WTC11 (cell line): ENCODE data around the gene ARIH2. TPM values are rescaled to one million over a fixed set of nuclear protein-coding genes. Genes with fewer than 3 reads are reported as not detected.

Experiments
- ATAC-seq: fragments of 200-7000 bp; cut with Tn5 transposase; 2 replicates; pipeline ENCODE4 v1.10.0; 2021; ENCODE audit warnings: mild to moderate bottlenecking, moderate library complexity
- CTCF ChIA-PET: fragments of 300-600 bp; sonication (Branson Sonifier 250); formaldehyde crosslinking; loops from one replicate; lab custom pipeline; 2021; ENCODE audit warnings: antibody characterized with exemption; lab: Charles Lee
- POLR2A ChIA-PET: fragments of 350-600 bp; sonication (Branson Sonifier 250); formaldehyde crosslinking; loops from one replicate; lab custom pipeline; 2021; ENCODE audit warnings: antibody characterized with exemption; lab: Charles Lee
- DNase-seq: peaks from one replicate; pipeline ENCODE4 v3.0.0; 2021; ENCODE audit warnings: low spot score
- H3K27ac Mint-ChIP-seq: 2 replicates; pipeline ENCODE4 v1.8.0; 2021; ENCODE audit warnings: mixed read lengths
- H3K27me3 Mint-ChIP-seq: 2 replicates; pipeline ENCODE4 v1.8.0; 2021; ENCODE audit warnings: low read depth, mild to moderate bottlenecking, moderate library complexity, mixed read lengths
- H3K36me3 Mint-ChIP-seq: 2 replicates; pipeline ENCODE4 v1.8.0; 2021; ENCODE audit warnings: mixed read lengths
- H3K4me1 Mint-ChIP-seq: 2 replicates; pipeline ENCODE4 v1.8.0; 2022; ENCODE audit warnings: mixed read lengths
- H3K4me3 Mint-ChIP-seq: 2 replicates; pipeline ENCODE4 v1.8.0; 2021; ENCODE audit warnings: mild to moderate bottlenecking, moderate library complexity, mixed read lengths
- H3K9me3 Mint-ChIP-seq: 2 replicates; pipeline ENCODE4 v1.8.0; 2021; ENCODE audit warnings: mixed read lengths
- ATF1 ChIP-seq: sonication (generic); formaldehyde crosslinking; IDR thresholded peaks from 2 replicates; pipeline ENCODE4 v1.8.1; 2023; ENCODE audit warnings: mild to moderate bottlenecking, moderate library complexity, missing genetic modification reagents
- ETV6 ChIP-seq: sonication (generic); formaldehyde crosslinking; IDR thresholded peaks from 2 replicates; pipeline ENCODE4 v1.8.1; 2022; ENCODE audit warnings: mild to moderate bottlenecking, missing genetic modification reagents
- FOXK1 ChIP-seq: sonication (generic); formaldehyde crosslinking; IDR thresholded peaks from 2 replicates; pipeline ENCODE4 v1.8.0; 2022; ENCODE audit warnings: mild to moderate bottlenecking, moderate library complexity, missing genetic modification reagents
- FOXP1 ChIP-seq: sonication (generic); formaldehyde crosslinking; IDR thresholded peaks from 2 replicates; pipeline ENCODE4 v1.8.0; 2022; ENCODE audit warnings: missing genetic modification reagents, mild to moderate bottlenecking, moderate library complexity, borderline replicate concordance
- GABPB1 ChIP-seq: sonication (generic); formaldehyde crosslinking; IDR thresholded peaks from 2 replicates; pipeline ENCODE4 v1.8.1; 2023; ENCODE audit warnings: mild to moderate bottlenecking, missing genetic modification reagents
- IRF2 ChIP-seq: sonication (generic); formaldehyde crosslinking; IDR thresholded peaks from 2 replicates; pipeline ENCODE4 v1.8.0; 2022; ENCODE audit warnings: low read depth, missing genetic modification reagents, borderline replicate concordance
- NFATC4 ChIP-seq: fragments of 250-450 bp; sonication (Bioruptor Pico); IDR thresholded peaks from 2 replicates; pipeline ENCODE4 v1.9.0; 2021; ENCODE audit warnings: mild to moderate bottlenecking
- NFYB ChIP-seq: sonication (generic); formaldehyde crosslinking; conservative IDR thresholded peaks from 2 replicates; pipeline ENCODE4 v1.8.0; 2022; ENCODE audit warnings: low read depth, missing genetic modification reagents
- NR2C2 ChIP-seq: sonication (generic); formaldehyde crosslinking; IDR thresholded peaks from 2 replicates; pipeline ENCODE4 v1.8.0; 2022; ENCODE audit warnings: mild to moderate bottlenecking, missing genetic modification reagents
- NR3C1 ChIP-seq: sonication (generic); formaldehyde crosslinking; conservative IDR thresholded peaks from 2 replicates; pipeline ENCODE4 v1.8.1; 2023; ENCODE audit warnings: low read depth, mild to moderate bottlenecking, missing genetic modification reagents
- OVOL2 ChIP-seq: fragments of 250-450 bp; sonication (Bioruptor Pico); IDR thresholded peaks from 2 replicates; pipeline ENCODE4 v1.9.0; 2021; ENCODE audit warnings: mild to moderate bottlenecking, borderline replicate concordance
- SMAD3 ChIP-seq: sonication (generic); formaldehyde crosslinking; IDR thresholded peaks from 2 replicates; pipeline ENCODE4 v1.8.0; 2022; ENCODE audit warnings: missing genetic modification reagents, mild to moderate bottlenecking, borderline replicate concordance
- TCF7 ChIP-seq: sonication (generic); formaldehyde crosslinking; IDR thresholded peaks from 2 replicates; pipeline ENCODE4 v1.8.0; 2022; ENCODE audit warnings: mild to moderate bottlenecking, low read depth, missing genetic modification reagents, moderate library complexity
- ZNF219 ChIP-seq: sonication (generic); formaldehyde crosslinking; IDR thresholded peaks from 2 replicates; pipeline ENCODE4 v1.8.0; 2023; ENCODE audit warnings: missing genetic modification reagents, mild to moderate bottlenecking, borderline replicate concordance
- ZNF317 ChIP-seq: sonication (generic); formaldehyde crosslinking; IDR thresholded peaks from 2 replicates; pipeline ENCODE4 v1.8.1; 2023; ENCODE audit warnings: low read depth, mild to moderate bottlenecking, moderate library complexity, missing genetic modification reagents, borderline replicate concordance
- total RNA-seq: library from RNA; stranded (reverse); gene quantifications from 3 replicates; pipeline ENCODE4 v1.2.3, GENCODE V29; 2021
- TF ChIP-seq, protein P1 (sequence below): sonication (generic); formaldehyde crosslinking; IDR thresholded peaks from 2 replicates; pipeline ENCODE4 v1.8.0; 2022; ENCODE audit warnings: mild to moderate bottlenecking, missing genetic modification reagents
- TF ChIP-seq, protein P2 (sequence below): sonication (generic); formaldehyde crosslinking; IDR thresholded peaks from 2 replicates; pipeline ENCODE4 v1.8.0; 2023; ENCODE audit warnings: missing genetic modification reagents, mild to moderate bottlenecking, borderline replicate concordance
- TF ChIP-seq, protein P3 (sequence below): sonication (generic); formaldehyde crosslinking; IDR thresholded peaks from 2 replicates; pipeline ENCODE4 v1.8.0; 2022; ENCODE audit warnings: missing genetic modification reagents
- TF ChIP-seq, protein P4 (sequence below): sonication (generic); formaldehyde crosslinking; IDR thresholded peaks from 2 replicates; pipeline ENCODE4 v1.8.1; 2023; ENCODE audit warnings: mild to moderate bottlenecking, missing genetic modification reagents, borderline replicate concordance
- TF ChIP-seq, protein P5 (sequence below): fragments of 250-450 bp; sonication (Bioruptor Pico); IDR thresholded peaks from 2 replicates; pipeline ENCODE4 v1.9.0; 2021; ENCODE audit warnings: mild to moderate bottlenecking
- TF ChIP-seq, protein P6 (sequence below): fragments of 250-450 bp; sonication (Bioruptor Pico); IDR thresholded peaks from 2 replicates; pipeline ENCODE4 v1.9.0; 2021; ENCODE audit warnings: moderate library complexity, mild to moderate bottlenecking, inconsistent platforms, borderline replicate concordance

Gene ARIH2
- total RNA-seq, 1 experiment from 2014 or later: 134 TPM

DNA sequence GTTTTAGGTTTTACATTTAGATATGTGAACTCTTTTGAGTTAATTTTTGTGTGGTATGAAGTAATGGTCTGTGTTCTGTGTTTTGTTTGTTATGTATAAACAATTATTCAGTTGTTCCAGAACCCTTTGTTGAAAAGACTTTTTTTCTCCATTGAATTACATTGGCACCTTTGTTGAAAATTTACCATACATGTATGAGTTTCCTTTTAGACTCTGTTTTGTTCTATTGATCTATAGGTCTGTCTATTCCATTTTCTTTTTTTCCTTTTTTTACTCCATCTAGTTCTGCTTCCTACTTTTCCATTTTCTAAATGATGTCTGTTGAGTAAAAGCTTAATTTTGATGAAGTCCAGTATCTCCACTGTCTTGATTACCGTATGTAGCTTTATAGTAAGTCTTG lies 31.4 kb downstream of the ARIH2 start (continued):
- TF ChIP-seq, protein P1, sequence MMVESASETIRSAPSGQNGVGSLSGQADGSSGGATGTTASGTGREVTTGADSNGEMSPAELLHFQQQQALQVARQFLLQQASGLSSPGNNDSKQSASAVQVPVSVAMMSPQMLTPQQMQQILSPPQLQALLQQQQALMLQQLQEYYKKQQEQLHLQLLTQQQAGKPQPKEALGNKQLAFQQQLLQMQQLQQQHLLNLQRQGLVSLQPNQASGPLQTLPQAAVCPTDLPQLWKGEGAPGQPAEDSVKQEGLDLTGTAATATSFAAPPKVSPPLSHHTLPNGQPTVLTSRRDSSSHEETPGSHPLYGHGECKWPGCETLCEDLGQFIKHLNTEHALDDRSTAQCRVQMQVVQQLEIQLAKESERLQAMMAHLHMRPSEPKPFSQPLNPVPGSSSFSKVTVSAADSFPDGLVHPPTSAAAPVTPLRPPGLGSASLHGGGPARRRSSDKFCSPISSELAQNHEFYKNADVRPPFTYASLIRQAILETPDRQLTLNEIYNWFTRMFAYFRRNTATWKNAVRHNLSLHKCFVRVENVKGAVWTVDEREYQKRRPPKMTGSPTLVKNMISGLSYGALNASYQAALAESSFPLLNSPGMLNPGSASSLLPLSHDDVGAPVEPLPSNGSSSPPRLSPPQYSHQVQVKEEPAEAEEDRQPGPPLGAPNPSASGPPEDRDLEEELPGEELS (CRISPR knock-in tag): no peak
- no peak for TF ChIP-seq NFATC4 (CRISPR knock-in tag)
- TF ChIP-seq ZNF219 (CRISPR knock-in tag): no peak
- no peak for TF ChIP-seq GABPB1 (CRISPR knock-in tag)
- TF ChIP-seq, protein P2, sequence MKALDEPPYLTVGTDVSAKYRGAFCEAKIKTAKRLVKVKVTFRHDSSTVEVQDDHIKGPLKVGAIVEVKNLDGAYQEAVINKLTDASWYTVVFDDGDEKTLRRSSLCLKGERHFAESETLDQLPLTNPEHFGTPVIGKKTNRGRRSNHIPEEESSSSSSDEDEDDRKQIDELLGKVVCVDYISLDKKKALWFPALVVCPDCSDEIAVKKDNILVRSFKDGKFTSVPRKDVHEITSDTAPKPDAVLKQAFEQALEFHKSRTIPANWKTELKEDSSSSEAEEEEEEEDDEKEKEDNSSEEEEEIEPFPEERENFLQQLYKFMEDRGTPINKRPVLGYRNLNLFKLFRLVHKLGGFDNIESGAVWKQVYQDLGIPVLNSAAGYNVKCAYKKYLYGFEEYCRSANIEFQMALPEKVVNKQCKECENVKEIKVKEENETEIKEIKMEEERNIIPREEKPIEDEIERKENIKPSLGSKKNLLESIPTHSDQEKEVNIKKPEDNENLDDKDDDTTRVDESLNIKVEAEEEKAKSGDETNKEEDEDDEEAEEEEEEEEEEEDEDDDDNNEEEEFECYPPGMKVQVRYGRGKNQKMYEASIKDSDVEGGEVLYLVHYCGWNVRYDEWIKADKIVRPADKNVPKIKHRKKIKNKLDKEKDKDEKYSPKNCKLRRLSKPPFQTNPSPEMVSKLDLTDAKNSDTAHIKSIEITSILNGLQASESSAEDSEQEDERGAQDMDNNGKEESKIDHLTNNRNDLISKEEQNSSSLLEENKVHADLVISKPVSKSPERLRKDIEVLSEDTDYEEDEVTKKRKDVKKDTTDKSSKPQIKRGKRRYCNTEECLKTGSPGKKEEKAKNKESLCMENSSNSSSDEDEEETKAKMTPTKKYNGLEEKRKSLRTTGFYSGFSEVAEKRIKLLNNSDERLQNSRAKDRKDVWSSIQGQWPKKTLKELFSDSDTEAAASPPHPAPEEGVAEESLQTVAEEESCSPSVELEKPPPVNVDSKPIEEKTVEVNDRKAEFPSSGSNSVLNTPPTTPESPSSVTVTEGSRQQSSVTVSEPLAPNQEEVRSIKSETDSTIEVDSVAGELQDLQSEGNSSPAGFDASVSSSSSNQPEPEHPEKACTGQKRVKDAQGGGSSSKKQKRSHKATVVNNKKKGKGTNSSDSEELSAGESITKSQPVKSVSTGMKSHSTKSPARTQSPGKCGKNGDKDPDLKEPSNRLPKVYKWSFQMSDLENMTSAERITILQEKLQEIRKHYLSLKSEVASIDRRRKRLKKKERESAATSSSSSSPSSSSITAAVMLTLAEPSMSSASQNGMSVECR (CRISPR knock-in tag): no peak
- TF ChIP-seq, protein P3, sequence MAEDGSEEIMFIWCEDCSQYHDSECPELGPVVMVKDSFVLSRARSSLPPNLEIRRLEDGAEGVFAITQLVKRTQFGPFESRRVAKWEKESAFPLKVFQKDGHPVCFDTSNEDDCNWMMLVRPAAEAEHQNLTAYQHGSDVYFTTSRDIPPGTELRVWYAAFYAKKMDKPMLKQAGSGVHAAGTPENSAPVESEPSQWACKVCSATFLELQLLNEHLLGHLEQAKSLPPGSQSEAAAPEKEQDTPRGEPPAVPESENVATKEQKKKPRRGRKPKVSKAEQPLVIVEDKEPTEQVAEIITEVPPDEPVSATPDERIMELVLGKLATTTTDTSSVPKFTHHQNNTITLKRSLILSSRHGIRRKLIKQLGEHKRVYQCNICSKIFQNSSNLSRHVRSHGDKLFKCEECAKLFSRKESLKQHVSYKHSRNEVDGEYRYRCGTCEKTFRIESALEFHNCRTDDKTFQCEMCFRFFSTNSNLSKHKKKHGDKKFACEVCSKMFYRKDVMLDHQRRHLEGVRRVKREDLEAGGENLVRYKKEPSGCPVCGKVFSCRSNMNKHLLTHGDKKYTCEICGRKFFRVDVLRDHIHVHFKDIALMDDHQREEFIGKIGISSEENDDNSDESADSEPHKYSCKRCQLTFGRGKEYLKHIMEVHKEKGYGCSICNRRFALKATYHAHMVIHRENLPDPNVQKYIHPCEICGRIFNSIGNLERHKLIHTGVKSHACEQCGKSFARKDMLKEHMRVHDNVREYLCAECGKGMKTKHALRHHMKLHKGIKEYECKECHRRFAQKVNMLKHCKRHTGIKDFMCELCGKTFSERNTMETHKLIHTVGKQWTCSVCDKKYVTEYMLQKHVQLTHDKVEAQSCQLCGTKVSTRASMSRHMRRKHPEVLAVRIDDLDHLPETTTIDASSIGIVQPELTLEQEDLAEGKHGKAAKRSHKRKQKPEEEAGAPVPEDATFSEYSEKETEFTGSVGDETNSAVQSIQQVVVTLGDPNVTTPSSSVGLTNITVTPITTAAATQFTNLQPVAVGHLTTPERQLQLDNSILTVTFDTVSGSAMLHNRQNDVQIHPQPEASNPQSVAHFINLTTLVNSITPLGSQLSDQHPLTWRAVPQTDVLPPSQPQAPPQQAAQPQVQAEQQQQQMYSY (CRISPR knock-in tag): no peak
- TF ChIP-seq, protein P4, sequence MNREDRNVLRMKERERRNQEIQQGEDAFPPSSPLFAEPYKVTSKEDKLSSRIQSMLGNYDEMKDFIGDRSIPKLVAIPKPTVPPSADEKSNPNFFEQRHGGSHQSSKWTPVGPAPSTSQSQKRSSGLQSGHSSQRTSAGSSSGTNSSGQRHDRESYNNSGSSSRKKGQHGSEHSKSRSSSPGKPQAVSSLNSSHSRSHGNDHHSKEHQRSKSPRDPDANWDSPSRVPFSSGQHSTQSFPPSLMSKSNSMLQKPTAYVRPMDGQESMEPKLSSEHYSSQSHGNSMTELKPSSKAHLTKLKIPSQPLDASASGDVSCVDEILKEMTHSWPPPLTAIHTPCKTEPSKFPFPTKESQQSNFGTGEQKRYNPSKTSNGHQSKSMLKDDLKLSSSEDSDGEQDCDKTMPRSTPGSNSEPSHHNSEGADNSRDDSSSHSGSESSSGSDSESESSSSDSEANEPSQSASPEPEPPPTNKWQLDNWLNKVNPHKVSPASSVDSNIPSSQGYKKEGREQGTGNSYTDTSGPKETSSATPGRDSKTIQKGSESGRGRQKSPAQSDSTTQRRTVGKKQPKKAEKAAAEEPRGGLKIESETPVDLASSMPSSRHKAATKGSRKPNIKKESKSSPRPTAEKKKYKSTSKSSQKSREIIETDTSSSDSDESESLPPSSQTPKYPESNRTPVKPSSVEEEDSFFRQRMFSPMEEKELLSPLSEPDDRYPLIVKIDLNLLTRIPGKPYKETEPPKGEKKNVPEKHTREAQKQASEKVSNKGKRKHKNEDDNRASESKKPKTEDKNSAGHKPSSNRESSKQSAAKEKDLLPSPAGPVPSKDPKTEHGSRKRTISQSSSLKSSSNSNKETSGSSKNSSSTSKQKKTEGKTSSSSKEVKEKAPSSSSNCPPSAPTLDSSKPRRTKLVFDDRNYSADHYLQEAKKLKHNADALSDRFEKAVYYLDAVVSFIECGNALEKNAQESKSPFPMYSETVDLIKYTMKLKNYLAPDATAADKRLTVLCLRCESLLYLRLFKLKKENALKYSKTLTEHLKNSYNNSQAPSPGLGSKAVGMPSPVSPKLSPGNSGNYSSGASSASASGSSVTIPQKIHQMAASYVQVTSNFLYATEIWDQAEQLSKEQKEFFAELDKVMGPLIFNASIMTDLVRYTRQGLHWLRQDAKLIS (CRISPR knock-in tag): no peak
- TF ChIP-seq, protein P5, sequence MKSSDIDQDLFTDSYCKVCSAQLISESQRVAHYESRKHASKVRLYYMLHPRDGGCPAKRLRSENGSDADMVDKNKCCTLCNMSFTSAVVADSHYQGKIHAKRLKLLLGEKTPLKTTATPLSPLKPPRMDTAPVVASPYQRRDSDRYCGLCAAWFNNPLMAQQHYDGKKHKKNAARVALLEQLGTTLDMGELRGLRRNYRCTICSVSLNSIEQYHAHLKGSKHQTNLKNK (CRISPR knock-in tag): no peak
- no peak for TF ChIP-seq SMAD3
- TF ChIP-seq ATF1: no peak

DNA sequence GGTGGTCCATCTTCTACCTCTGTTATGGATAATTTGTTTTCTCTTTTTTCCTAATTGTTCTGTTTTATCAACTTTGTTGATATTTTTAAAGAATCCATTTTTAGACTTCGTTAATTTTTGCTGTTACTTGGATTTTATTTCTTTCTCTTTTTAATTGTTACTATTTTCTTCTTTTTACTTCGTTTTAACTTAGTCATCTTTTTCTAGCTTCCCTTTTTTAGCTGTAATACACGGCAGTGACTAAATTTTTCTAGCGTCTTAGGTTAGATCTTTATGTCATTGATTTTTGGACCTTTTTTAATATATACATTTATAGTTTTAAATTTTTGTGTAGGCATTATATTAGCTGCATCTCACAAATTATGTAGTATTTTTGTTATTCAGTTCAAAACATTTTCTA lies 33.1 kb downstream of the ARIH2 start:
- H3K4me1 Mint-ChIP-seq: peaks cover 9% of the 10 kb centered on the region
- ATAC-seq: no peak
- TF ChIP-seq ETV6 (CRISPR knock-in tag) (no peak), NFYB (CRISPR knock-in tag) (no peak), GABPB1 (CRISPR knock-in tag) (no peak), NR3C1 (no peak), IRF2 (CRISPR knock-in tag) (no peak), ZNF317 (no peak), FOXP1 (CRISPR knock-in tag) (no peak), FOXK1 (CRISPR knock-in tag) (no peak), OVOL2 (CRISPR knock-in tag) (no peak), TCF7 (CRISPR knock-in tag) (no peak), NR2C2 (no peak)
- TF ChIP-seq, protein P5 (CRISPR knock-in tag): no peak
- TF ChIP-seq, protein P6, sequence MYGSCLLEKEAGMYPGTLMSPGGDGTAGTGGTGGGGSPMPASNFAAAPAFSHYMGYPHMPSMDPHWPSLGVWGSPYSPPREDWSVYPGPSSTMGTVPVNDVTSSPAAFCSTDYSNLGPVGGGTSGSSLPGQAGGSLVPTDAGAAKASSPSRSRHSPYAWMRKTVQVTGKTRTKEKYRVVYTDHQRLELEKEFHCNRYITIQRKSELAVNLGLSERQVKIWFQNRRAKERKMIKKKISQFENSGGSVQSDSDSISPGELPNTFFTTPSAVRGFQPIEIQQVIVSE (CRISPR knock-in tag): no peak

More for the DNA sequence above, 33.1 kb downstream of the ARIH2 start:
- ChIA-PET POLR2A (no interaction called here), CTCF (interaction anchor here (2.5 kb wide), 1 partner anchor 212 kb away, joined by 11 read pairs; no protein-coding TSS in a partner anchor)
- DNase-seq: no peak
- H3K27me3 Mint-ChIP-seq: no peaks in the 10 kb centered on the region
- no peaks in the 10 kb centered on the region for H3K9me3 Mint-ChIP-seq
- no peak overlapping the region for H3K27ac Mint-ChIP-seq
- no peak overlapping the region for H3K4me3 Mint-ChIP-seq
- H3K36me3 Mint-ChIP-seq: peaks cover 8% of the 10 kb centered on the region
